Cortex of kidney (tissue), 1 donor: ENCODE measurements around the gene NFYC.
A peak's percentile ranks its signal among the peaks of the same experiment; 100 is the strongest.

Source experiments
- DNase-seq: peaks from one replicate; lab custom pipeline; 2025; lab: John Stamatoyannopoulos, UW

The NFYC gene

DNA sequence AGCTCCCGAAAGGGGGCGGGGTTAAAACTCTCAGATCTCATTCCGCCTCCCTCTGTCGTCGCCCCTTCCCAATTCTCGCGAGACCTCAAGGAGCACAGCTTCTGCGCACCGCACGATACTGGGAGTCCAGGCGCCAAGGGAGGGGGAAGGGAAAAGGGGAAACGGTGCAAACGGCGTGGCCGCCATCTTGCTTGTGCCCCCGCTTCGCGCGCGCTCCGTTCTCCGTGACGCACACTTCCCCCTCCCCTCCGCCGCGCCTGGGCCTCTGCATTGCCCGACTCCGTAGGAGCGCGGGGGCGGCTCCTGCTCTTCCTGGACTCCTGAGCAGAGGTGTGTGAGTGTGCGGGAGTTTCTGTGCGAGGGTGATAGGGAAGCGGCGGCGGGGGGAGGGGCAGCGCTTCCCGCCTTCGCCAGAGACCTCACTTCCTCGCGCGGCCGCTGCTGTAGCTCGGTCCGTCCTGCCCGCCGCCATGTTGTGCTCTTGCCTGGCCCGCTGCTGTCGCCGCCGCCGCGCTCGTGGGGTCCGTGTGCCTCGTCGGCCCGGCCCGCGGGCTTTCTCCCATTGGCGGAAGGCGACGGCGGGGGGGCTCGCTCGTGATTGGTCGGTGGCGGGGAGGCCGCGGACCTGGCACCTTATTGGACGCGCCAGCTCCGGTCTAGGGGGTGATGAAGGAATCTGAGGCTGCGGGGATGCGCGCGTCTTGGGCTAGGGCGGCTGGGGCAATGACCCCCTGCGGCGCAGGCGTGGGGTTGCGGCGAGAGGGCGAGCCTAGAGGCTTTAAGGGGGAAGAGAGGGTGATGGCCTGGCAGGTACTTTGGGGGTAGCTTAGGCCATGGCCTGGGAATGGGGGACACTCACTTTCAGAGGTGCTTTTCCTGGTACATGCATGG lies at the start of gene NFYC:
NFYC (plus strand) TSS at position 167 of the 891 bp plus-strand sequence. CDS start 47,140 bp downstream, outside the sequence.
- peak; percentile 66 for DNase-seq

DNA sequence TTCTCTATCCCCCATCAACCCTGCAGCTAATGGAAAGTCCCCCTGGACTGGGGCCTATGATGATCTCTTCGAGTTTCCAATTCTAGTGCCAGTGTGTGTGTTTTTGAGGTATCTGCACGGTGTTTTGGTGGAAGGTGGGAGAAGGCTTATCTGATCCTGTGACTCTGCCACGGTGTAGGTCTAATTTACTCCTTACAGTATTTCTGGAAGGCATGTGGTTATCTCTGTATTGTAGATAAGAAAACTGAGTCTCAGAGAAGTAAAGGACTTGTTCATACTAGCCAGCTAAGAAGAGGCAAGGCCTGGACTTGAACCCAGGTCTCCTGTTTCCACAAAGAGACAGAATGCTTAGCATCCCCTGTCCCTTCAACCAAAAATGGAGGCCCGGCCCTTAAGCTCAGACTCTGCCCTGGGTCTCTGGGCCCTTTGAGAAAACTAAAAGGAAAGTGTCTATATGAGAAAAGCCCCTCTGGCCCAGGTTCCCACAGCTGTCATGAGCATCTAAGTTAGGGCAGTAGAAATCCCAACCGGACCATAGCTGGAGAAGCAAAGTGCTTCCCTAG lies 46.3 kb upstream of the NFYC start:
- no peak for DNase-seq

DNA sequence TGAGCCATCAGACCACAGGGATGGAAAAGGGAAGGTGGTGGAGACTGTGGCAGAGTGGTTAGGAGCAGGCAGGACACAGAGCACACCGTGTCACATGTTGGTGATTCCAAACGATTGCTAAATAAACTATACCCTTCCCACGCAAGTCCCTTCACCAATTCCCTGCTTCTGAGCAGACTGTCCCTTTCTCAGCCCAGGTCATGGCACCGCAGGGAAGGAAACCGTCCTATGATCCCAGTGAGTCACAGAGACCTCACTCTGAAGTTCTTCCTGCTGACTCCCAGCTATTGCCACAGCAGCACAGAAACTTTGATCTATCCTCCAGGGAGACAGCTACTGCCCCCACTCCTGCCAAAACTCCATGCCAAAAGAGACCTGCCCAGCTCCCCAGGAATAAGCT lies 45.2 kb upstream of the NFYC start:
- DNase-seq, result no peak

DNA sequence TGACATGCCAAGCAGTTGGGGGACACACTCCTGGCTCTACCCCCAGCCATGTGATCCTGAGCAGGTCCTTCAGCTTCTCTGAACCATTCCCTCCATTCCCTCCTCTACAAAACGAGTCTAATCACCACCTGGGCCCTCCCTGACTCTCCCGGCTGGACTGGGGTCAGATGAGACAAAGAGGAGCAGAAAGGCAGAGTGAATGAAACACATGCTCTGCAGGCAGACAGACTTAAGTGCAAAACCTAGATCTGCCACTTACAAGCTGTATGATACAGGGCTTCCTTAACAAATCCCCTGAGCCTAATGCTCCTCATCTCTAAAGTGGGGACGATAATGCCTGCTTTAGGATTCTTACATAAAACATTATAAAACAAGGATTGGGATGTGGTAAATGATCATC lies 43.3 kb upstream of the NFYC start:
- no peak for DNase-seq

DNA sequence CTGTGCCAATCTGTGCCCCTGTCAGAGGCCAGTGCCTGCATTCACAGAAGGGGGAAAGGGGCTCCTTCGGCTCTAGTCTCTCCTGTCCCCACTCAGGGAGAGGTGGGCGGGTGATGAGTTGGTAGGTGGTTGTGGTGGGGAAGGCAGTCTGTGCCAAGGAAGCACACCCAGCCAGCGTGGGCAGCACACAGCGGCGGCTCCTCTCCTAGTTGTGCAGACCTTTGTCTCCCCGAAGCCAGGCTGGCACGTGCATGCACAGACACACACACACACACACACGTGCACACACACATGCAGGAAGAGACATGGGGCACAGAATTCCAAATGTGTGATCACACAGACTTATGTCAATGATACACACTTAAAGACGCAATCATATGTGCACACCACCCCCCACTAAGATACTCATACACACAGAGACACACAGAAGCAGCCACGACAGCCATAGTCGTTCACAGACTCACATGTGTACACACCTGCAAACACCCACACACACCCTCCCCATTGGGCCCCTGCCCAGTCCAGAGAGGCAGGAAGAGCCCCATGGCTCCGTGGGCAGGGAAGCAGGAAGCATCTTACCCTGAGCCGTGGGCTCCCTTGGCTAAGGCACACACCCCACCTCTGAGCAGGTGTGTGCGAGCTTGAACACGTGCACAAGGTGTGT lies 42.4 kb upstream of the NFYC start:
- no peak for DNase-seq

DNA sequence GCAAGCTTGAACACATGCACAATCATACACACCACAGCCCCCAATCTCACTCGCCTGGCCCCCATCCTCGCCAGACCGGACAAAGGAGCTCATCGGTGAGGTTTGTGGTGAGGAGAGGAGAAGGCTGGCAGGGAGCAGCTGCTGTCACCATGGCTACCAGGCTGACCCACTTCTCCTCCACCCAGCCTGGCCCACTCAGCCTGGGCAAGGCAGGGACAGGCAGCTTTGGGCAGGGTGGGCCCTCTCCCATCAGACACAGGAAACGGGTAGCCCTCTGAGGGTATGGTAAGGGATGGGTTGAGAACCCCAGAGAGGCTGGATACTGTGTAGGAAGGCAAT lies 41.9 kb upstream of the NFYC start:
- no peak for DNase-seq

DNA sequence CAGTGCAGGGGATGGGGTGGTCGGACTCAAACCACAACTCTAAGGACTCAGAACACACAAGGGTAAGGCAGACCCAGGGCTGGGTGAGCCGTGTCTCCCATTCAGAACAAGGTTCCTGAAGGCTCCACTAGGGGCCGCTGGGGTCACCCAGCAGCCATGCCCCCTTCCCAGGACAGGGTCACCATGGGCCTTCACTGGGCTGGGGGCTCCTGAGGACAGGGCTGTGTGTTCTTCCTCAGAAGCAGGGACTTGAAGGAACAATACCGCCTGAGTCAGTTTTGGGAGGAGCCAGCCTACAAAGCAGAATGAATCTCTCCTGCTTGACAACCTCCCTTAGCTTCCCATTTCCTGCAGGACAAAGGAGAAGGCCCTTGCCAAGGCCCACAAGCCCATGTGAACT lies 41.4 kb upstream of the NFYC start:
- no peak for DNase-seq

DNA sequence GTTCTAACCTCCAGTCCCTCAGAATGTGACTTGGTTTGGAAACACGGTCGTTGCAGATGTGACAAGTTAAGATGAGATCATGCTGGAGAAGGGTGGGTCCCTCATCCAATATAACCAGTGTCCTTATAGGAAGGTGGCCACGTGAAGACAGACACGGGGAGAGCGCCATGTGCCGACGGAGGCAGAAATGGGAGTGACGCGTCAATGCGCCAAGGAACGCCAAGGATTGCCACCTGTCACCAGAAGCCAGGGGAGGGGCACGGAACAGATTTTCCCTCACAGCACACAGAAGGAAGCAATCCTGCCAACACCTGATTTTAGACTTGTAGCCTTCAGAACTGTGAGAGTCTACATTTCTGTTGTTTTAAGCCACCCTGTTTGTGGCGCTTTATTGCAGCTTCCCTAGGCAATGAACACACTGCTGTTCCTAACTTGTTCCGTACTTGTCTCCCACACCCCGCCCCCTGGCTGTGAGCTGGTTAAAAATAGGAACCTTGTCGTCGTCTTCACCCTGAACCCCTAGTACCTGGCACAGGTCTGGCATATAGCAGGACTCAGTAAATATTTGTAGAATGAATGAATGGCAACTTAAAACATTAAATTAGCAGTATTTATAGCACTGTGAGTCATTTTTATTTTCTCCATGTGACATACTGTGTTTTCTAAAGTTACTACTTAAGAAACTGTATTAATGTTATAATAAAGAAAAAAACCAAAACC lies 40.2 kb upstream of the NFYC start:
- DNase-seq, result no peak

DNA sequence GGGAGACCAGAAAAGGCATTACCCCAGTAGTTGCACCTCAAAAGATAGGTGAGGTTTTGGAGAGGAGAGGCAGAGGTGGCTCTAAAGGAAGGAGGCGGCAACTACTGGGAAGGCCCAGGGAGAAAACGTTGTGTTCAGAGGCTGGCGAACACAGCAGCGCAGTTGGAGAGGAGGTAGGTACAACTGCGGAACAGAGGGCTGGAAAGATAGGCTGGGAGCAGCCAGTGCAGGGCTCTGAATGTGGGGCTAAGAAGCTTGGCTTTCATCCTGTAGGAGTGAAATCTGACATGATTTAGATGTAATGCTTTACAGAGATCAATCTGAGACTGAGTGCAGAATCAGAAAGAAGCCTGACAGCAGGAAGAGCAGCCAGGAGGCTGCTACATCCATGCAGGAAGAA lies 39.0 kb upstream of the NFYC start:
- DNase-seq, result no peak

DNA sequence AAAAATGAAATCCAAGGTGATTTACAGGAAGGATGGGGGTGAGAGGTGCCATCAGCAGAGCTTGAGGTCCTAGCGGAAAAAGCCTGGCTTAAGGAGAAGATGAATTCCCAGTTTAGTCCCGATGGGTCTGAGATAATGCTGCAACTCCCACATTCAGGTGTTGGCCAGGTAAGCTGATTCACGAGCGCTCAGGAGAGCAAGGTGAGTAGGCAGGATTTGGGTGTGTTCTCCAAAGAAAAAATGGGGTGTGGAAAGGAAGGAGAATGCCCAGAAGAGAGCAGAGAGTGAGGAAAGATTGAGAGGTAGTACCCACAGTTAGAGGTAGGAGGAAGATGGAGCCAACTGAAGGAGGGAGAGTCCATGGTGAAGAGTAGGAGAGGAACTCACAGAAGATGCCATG lies 38.5 kb upstream of the NFYC start:
- no peak for DNase-seq

DNA sequence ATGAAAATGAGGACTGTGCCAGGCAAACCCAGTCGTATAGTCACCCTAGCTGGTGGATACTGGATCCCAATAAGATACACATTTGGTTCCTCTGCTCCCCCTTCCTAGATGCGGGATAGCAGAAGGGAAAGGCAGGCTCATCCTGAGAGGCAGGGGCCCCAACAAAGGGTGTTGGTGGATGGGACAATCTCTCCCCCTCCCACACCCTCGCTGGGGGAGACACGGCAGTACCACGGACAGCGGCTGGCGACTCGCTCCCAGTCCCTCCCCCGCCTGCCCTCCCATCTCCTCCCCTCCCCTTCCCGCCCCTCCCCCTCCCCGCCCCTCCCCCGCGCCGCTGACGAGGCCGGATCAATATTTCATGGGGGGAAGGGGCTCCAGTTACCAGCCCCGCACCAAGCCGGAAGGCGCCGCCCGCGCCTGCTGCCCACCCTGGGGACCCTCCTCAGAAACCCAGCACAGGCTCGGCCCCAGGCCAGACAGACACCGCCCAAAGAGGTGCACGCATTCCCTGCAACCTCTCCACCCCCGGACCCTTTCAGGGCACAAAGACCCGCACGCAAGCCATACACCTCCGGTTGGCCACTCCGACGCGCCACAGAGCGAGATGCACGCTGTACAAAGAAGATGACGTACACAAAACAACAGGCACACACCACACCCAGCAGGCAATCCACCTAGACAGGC lies 37.5 kb upstream of the NFYC start:
- DNase-seq, result no peak

DNA sequence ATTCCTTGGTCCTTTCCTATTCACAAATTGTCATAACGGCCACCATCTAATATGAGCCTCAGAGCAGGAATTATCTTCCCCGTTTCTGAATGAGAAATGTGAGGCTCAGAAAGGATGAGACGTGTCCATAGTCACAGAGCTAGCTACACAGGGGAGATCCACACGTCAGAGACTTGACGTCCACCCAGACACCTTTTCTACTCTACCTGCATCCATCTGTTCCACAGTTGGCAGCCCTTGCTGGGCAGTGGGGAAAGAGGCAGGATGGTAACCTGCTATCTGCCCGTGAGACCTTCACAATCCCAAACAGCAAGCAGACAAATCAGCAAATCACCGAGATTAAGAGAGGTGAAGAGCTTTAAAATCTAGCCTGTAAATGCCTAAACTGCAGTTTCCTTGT lies 34.5 kb upstream of the NFYC start:
- DNase-seq, result no peak

DNA sequence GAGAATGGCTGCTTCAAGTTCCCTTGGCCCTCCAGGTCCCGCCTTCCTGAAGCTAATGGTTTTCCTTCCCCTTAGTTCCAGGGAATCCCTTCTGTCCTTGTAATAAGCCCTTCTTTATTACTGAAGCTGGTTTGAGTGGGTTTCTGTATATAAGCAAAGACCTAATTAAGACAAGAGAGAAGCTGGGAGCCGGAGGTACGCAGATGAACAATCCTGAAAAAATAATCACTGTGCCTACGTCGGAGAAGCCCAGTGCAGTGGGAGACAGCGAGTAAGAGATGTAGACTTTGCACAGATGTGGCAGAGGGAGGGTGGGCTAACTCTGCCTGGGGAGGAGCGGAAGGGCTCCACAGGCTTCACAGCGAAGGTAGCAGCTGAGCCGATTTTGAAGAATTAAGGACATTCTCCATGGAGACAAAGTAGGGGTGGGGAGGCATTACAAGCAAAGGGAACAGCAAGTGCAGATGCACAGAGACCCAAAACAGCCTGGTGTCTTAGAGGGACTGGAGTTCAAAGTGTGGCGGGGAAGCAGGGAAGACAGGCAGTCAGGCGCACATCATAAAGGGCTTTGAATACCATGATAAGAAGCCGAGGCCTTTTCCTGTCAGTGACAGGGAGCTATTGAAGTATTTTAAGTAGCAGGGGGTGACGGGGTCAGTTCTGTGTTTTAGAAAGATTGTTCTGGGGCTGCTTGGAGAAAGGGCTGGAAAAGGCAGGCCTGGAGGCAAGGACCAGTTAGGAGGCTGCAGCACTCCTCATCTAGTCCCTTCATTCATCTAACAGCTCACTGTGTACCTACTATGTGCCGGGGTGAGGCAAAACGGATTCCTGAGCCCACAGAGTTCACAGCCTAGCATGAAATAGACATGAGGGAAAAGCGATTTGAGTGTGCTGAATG lies 32.5 kb upstream of the NFYC start:
- no peak for DNase-seq

DNA sequence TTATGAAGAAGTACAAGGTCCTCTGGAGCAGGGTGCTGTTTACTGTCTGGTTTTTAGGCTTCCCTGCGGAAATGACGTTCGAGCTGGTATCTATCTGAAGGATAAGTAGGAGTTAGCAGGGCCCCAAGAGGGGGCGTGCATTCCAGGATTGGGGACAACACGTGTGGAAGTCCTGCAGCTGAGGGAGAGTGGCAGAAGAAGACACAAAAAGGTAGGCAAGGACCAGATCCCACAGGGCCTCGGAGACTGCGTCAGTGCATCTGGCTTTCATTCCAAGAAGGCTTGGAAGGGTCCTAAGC lies 31.9 kb upstream of the NFYC start:
- DNase-seq, result no peak

DNA sequence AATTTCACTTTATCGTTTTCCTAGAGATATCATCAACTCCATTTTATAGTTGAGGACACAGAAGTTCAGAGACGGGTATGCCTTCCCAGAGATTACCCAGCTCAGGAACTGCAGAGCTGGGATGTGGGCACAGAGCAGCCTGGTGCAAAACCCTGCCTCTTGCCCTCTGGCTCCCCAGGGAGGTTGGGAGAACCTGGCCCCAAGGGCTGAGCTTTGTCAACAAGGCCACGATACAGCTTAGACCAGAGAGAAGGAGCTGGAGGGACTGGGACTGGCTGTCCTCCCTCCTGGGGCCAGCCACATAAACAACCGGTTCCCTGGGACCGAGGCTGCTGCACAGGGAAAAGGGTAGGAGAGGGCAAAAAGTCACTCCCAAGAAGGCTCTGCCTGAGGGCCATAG lies 29.8 kb upstream of the NFYC start:
- DNase-seq, result no peak

DNA sequence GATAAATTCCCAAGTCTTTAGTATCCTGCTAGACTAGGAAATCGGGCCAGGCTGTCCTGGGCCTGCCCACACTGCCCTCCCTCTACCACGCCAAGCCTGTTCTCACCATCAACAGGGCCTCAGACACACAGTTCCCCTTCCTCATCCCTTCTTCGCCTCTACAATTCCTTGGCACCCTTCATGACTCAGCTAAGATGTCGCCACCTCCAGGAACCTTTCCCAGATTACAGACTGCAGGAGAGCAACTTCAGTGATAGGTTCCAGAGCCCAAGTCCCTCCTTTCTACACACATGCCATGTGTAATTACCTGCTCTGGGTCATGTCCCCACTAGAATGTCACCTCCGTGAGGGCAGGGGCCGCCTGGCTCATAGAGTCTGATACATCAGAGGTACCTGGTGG lies 29.4 kb upstream of the NFYC start:
- DNase-seq, result no peak

DNA sequence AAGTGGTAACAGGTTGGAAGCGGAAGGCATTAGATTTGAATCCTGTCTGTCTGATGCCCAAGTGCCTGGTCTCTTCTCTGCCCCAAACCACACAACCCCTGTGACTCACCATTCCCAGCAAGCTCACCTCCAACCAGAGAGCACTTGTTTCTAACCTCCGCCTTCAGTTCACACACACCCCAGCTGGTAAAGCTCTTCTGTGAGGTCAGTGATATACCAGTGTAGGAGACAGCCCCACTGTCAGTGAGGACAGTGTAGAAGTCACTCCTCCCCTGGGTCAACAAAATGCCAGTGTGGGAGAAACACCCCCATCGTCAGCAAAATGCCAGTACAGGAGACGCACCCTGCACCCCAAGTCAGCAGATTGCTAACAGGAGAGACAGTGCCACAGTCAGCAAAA lies 28.6 kb upstream of the NFYC start:
- no peak for DNase-seq

DNA sequence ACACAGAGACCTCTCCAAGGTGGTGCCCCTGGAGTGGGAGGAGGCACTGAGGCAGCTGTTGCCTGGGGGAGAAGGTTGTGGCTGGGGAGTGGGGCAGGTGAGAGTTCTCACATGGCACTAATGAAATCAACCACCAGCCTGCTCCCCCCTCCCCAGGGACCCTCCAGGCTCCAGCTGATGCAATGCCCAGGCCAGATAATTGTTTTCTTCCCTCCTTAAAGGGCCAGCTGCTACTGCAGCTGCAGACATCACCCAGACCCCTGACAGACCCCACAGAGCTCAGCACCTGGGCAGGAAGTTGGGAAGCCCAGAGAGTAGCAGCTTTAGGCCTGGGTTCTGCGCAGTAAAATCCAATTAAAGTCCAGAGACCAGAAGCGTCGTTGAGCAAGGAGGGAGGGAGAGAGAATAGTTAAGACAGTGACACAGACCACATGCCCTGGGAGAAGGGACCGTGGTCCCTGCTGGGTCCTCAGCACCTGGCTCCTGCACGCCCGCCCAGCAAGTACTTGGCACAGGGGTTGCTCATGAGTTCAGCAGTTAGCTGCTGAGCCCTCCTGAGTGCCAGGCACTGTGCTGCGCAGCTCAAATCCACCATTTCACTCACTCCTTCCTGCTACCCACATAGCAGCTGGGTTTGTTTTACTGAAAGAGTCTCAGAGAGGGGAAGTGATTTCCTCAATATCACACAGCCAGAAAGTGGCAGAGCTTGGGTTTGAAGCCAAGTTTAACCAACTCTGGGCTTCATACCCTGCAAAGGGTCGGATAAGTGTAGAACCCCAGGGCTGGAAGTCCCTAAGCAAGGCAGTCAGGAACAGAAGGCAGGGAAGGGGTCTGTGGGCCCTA lies 28.0 kb upstream of the NFYC start:
- DNase-seq, result no peak

DNA sequence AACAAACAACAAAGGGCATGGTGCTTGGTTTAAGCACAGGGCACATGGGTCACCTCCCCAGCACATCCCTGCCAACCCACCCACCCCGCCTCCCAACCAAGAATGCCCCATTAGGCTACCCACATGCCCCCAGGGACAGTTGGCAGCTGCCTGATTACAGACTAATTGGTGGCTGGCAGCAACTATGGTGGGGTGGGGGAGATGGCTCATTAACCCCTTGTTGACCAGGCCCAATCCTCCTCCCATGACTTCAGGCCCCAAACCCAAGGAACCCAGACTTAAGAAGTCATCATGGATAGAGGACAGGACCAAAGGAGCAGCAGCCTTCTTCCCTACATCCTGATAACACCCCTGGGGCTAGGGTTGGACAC lies 27.4 kb upstream of the NFYC start:
- no peak for DNase-seq

DNA sequence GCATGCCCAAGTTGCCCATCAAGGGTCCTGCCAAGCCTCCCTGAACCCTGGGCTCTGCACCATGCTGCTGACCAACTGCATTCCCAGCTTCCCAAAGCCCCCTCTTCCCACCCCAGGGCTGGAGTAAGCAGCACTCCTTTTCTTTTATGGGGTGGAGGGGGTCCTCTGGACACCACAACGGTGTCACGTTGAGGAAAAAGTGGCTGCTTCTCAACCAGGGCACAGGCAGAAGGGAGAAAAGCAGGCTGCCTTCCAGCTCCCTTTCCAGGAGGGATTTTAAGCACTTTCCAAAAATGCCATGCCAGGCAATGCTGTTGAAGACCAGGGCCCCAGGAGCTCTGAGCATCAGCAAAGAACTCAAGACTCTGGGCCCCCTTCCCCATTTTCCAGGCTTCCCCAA lies 26.7 kb upstream of the NFYC start:
- DNase-seq, result no peak
